Measurements from ENCODE around the gene CDC73.
"Not testable (repeated sequence)": the region's sequence is repeated elsewhere in the genome, so short reads cannot be mapped to it uniquely, and the experiment has no call there.

CDC73 gene

DNA sequence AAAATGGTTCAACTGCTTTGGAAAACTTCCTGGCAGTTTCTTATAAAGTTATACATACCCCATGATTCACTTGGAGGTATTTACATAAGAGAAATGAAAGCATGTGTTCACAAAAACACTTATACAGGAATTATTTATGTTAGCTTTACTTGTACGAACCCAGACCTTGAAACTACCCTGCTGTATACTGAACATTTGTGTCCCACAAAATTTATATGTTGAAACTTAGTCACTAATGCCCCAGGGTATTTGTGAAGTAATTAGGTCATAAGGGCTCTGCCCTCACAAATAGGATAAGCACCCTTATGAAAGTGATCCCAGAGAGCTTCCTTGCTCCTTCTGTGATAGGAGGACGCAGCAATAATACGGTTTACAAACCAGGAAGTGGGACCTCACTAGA, 107.3 kb downstream of the CDC73 start:
- DNase-seq: no peak

DNA sequence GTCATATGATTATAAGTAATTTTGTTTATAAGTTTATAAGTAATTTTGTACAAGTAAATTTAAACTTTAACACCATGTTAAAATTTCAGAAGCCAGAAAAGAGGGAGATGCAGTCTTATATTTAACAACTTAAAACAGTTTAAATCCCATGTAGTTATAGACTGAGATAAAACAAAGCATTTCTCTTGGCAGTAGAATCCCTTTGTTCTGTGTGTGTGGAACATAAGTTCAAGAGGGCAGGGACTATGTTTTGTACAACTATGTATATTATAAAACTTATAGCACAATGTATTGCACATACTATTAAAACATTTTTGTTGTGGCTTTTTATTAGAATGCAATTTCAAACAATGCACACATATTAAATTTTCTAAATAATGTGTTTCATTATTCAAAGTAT, 109.3 kb downstream of the CDC73 start:
- not testable (repeated sequence) for DNase-seq

DNA sequence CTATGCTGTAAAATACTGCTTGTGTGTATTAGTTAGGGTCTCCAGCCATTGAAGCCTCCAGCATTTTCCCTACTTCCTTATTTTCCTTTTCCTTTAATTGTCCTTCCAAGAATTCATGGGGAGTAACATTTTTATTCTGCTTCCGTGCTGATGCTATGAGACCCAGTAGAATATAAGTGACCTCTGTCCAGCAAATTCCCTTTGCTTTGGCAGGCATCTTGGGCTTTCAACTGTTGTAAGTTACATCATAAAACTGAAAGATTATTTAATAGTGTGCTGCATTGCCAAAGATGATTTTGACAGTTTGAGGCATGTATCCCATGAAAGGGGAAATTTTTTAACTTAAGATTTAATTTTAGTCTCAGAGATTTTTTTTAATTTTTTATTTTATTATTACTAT, 112.7 kb downstream of the CDC73 start:
- no peak for DNase-seq

DNA sequence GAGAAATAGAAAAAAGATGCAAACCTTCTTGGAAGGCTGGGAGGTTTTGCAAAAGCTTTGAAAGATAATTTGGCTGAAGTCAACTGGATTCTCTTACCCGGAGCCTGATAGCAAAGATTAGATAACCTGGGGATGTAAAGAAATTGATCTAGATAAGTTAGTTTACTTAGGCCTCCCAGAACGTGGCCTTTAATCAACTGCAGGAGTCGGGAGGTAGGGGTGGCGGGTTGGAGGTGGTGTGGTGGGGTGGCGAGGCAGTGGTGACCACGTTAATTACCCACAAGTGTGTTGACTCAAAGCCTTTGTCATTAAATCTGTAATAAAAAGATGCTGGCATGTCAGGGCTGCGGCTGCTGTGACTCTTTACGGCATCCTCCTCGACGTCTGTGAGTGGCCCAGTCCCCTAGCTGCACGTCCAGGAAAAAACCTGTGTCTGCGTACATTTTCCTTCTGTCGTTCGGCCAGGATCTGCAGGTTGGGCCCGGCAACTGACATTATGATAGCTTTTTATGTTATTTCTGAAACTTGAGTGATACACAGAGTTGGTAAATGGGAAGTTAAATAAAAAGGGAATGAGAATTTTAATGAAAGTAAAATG, 115.6 kb downstream of the CDC73 start:
- DNase-seq: no peak

DNA sequence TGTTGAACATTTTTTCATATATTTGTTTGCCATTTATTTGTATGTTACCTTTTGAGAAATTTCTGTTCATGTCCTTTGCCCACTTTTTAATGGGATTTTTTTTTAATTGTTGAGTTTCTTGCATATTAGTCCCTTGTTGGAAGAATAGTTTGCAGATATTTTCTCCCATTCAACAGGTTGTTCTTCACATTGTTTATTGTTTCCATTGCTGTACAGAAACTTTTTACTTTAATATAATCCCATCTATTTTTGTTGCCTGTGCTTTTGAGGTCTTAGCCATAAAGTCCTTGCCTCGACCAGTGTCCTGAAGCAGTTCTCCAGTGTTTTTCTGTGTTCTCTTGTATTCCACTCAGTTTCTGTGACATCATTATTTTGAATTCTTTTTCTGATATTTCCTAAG, 118.8 kb downstream of the CDC73 start:
- no peak for DNase-seq

DNA sequence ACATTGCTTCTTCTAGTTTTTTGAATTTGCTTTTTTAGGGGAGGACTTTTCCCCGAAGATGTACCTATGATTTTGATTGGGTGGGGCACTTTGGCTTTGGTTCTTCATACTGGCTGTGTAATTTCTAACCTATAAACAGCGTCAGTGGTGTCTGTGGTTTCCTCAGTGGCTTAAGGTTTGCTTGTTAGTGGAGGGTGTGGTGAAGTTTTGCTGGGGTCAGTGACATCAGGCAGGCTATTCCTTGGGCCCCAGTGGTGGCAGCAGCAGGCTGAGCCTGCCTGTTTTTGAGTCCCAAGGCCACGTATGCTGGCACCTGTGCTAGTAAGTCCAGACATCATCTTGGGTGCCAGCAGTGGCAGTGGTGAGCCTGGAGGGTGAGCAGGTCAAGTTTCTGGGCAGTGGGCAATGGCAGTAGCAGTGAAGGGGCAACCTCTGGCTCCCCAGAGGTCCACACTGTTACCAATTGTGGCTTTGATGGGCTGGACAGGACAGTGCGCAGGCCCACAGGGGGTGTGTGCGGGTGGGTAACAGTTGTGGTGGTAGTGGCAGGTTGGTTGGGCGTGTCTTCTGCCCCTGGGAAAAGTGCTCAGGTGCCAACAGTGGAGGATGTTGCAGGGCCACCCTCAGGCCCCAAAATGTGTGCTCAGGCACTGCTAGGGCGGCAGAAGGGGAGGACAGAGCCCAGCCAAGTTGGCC, 119.4 kb downstream of the CDC73 start:
- DNase-seq: no peak

DNA sequence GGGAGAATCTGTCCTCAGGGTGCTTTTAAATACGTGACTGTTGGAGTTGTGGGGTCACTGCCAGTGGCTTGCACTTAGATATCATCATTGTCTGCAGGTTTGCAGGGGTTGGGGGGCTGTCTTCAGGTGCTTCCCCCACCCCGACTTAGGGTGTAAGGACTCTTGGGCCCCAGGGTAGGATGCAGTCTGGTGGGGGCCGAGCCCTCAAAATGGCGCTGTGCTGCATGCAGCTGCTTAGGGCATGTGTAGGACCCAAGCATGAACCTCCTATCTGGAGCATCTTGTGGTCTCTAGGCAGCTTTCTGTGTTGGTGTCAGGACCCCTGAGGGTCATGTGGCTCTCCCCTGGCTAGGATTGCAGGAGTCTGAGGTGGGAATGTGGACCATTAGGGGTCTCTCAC, 120.2 kb downstream of the CDC73 start:
- no peak for DNase-seq

DNA sequence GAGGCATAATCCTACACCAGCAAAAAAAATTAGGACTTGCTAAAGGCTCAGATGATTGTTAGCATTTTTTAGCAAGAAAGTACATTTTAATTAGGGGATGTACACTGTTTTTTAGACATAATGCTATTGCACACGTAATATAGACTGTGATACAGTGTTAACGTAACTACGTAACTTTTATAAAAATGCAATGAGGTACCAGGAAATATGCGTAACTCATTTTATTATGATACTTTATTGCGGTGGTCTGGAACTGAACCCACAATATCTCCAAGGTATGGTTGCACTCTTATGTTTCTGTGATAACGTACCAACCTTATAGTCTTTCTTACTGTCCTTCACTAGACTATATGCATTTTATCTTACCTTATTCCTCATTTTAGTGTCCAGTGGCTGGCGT, 127.4 kb downstream of the CDC73 start:
- no peak for DNase-seq

DNA sequence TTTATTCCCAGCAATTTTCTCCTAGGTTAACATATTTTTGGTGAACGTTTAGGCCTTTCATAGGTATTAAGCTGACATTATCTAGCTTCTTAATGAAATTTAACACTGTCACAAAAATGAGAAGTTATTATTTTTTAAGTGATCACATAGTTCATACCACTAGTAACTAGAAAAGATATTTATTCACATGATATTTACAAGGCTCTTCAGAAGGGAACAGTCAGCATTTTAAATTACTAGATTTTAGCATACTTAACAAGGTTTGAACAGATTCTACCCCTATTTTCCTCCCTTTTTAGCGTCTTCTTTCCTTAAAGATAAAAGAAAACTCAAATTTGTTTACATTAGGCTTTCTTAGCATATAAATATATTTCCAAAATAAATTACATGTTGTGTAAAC, 130.1 kb downstream of the CDC73 start:
- DNase-seq: no peak

DNA sequence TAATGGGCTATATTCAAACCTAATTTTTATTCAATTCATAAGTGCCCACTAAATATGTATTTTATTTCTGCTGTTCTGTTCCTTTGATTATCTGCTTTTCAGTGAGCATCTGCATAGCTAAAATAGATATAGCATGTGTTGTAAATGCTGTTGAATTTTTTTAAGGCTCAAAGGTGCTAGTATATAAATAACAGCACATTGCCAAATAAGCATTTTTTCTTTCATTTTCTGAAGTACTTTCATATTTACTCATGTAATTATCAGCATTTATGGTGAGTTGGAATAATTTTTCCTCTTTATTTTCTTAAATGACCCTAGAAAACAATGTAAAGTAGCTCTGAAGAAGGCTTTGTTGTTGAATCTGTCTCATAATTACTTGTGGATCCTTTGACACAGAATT, 134.2 kb downstream of the CDC73 start:
- no peak for DNase-seq

DNA sequence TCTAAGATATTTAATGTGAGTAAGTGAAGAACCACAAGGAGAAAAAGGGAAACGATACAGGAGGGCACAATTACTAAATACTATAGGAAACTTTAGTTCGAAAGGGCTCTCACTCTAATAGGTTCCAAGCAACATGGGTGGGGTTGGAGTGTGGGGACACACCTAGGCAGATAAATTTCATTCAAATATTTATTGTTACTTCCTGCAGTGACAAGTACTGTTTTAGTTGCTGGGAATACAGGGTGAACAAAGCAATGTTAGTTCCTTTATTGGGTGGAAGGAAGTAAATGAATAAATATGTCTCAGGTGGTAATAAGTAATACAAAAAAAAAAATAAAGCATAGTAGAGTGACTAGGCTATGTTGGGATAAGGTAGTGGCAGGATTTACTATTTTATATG, 137.8 kb downstream of the CDC73 start:
- no peak for DNase-seq

DNA sequence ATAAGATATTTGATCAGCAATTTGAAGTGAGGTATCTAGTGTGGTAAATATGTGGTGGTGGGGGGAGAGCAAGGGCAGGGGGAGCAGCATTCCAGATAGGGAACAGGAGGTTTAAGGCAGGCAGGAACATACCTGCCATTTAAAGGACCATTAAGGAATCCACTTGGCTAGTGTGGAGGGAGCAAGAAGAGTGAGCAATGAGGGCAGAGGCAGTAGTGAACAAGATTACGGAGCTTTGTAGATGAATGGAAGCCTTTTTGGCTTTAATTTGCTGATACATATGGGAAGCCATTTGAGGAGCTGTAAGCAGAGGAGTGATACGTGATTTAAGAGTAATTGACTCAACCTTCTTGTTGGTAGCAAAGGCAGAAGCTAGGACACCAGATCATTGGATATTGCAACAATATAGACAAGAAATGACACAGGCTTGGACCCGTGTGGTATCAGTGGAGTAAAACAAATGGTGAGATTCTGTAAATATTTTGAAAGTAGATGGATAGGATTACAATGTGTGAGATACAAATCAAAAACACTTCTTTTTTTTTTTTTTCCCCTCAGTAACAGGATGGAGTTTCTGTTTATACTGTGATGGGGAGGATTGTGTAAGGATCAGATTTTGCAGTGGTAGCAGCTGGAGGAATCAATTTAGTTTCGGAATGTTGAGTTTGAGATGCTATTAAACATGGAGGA, 138.4 kb downstream of the CDC73 start:
- no peak for DNase-seq

DNA sequence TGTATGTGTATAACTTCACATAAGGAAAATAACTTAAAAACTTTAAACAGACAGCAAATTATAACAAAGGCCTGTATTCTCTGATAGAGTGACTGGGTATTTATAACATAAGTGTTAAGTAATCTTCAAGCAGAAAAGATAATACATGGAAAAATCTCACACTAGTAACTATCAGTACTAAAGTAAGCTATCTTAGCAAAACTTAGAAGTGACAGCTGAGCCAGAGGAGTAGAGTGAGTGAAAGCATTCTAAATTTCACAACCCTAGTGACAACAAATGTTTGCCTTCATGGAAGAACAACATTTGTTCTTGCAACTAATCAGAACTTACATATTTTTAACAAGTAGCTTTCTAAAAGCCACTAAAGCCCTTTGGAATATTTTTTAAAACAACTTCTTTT, 139.1 kb downstream of the CDC73 start:
- no peak for DNase-seq

DNA sequence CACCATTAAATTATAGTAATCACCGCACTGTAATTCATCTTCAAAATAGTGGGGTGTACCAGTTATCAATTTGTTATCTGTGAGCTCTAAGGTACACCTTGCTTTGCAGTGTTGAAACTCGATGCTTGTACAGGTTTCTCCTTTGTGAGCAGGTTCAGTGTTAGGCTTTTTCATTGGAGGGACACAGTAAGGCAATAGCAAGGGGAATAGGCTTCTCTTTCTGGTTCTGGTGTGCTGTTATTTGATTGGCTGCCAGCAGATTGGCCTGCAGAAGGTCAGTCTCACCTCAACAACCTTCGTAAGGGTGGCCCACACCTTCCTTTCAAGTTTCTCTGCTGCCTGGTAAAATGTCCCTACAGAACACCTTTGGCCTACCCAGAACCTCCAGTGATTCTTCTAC, 140.8 kb downstream of the CDC73 start:
- no peak for DNase-seq

DNA sequence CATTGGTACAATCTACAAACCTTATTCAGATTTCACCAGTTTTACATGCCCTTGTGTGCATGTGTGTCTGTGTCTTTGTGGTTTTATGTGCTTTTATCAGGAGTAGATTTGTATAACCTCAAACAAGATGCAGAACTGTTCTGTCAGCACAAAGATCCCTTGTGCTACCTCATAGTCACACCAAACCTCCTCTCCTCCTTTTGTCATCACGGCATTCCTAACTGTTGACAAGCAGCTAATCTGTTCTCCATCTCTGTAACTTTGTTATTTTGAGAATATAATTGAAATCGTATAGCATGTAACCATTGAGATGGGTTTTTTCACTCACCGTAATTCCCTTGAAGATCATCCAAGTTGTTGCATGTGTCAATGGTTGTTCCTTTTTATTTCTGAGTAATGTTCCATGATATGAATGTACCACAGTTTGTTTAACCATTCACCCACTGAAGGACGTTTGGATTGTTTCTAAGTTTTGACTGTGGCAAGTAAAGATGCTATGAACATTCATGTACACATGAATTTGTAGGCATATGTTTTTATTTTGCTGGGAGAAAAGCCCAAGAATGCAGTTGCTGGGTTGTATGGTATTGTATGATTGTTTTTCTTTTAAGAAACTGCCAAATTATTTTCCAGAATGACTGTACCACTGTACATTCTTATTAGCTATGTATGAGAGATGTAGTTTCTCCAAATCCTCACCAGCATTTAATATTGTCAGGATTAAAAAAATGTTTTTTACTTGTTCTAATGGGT, 142.7 kb downstream of the CDC73 start:
- no peak for DNase-seq

DNA sequence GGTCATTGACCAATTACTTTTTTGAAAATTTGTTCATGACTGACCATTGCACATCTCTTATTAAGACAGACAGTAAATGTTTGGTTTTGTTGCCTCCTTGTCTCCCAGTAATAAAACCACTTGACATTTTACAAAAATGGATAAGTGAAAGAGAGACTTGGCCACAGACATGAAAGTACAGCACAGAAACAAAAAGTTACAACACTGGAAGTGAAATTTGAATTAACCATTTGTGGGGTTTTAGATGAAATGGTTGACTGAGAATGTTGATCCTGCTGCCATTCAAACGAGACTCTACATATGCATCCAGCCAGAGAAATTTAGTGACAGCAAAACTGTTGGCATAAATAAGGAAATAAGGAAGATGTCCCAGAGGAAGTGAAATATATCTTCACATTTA, 143.9 kb downstream of the CDC73 start:
- no peak for DNase-seq

DNA sequence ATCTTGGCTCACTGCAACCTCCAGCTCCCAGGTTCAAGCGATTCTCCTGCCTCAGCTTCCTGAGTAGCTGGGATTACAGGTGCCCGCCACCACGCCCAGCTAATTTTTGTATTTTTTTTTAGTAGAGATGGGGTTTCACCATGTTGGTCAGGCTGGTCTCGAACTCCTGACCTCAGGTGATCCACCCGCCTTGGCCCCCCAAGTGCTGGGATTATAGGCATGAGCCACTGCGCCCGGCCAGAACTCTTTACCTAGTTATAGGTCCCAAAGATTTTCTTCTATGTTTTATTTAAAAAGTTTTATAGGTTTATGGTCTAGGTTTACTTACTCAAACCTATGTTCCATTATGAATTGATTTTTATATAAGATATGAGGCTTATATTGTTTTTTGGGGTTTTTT, 145.0 kb downstream of the CDC73 start:
- not testable (repeated sequence) for DNase-seq

DNA sequence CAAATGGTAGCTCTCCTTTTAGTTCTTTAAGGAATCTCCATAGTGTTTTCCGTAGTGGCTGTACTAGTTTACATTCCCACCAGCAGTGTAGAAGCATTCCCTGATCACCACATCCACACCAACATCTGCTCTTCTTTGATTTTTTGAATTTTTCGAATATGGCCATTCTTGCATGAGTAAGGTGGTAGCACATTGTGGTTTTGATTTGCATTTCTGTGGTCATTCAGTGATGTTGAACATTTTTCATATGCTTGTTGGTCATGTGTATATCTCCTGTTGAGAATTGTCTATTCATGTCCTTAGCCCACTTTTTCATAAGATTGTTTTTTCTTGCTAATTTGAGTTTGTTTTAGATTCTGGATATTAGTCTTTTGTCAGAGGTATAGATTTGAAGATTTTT, 149.2 kb downstream of the CDC73 start:
- no peak for DNase-seq

DNA sequence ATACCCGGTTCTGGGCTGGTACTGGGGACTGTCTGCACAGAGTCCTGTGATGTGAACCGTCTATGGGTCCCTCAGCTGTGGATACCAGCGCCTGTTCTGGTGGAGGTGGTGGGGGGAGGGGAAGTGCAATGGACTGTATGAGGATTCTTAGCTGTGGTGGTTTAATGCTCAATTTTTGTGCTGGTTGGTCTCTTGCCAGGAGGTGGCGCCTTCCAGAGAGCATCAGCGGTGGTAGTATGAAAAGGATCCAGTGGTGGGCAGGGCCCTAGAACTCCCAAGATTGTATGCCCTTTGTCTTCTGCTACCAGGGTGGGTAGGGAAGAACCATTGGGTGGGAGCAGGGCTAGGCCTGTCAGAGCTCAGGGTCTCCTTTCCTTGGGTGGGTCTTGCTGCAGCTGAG, 153.9 kb downstream of the CDC73 start:
- DNase-seq: no peak

DNA sequence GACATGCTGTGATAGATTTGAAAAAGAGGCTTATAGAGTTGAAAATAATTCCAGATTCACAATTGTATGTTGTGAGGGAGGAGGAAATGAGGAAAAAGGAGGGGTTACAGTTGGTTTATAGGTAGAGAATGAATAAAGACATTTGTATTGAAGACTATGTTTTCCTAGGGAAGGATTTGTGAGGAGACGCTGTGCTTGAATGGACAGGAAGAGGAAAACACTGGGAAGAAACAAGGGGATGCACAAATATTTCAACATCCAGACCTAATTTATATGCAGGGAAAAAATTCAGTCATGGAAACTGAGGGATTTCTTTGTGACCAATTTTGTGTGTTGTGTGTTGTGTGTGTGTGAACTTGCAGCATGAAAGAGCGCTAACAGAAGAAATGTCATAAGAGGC, 157.1 kb downstream of the CDC73 start:
- DNase-seq: no peak

DNA sequence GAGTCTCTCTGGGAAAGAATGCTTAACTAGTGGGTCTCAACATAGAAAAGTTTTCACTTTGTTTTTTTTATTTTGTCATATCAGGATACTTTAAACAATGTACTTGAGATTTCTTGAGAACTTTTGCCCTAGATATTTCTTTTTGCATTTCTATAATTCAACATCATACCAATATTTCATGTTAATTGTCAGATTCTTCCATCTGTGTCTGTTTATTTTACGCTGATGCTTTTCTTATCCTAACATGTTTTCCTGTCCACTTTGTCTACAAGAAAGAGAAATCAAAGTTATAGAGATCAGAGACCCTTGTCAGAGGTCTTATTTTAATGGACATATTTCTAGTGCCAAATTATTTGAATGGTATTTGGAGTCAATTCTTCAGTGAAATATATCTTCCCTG, 160.1 kb downstream of the CDC73 start:
- DNase-seq: no peak

DNA sequence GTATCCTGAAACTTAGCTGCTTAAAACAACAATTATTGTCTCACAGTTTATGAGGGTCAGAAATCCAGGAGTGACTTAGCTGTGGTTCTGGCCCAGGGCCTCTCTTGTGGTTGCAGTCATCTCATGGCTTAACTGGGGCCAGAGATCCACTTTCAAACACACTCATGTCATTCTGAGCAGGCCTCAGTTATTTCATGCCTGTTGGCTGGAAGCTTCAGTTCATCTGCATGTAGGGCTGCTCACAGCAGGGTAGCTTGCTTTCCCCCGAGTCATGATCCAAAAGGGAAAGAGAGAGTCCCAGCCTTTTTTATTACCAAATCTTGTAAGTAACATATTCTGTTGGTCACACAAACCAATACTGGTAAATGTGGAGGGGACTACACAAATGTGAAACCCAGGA, 161.2 kb downstream of the CDC73 start:
- no peak for DNase-seq

DNA sequence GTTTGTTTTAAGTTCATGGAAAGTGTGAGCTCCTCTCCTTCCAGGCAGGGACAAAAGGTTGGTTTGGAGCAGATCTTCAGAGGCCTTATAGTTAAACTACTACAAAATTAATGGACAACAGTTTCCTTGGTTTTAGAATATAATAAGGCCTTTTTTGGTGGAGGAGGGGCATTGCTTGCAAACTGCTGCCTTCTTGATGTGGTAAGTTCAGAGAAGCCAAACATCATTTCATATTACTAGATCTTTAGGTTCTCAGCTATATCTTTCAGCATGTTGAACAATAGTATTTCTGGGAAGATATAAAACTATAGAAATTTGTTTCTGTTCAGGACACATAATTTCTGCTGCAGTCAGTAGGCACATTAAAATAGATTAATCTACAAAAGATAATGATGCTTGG, 162.4 kb downstream of the CDC73 start:
- DNase-seq: no peak
